ENCODE data around the gene PRSS16. TPM values are rescaled to one million over a fixed set of nuclear protein-coding genes. Genes with fewer than 3 reads are reported as not detected.

The PRSS16 gene
- total and polyA plus RNA-seq, 2 experiments from 2014 or later, result 8.7 to 11.8 TPM

DNA sequence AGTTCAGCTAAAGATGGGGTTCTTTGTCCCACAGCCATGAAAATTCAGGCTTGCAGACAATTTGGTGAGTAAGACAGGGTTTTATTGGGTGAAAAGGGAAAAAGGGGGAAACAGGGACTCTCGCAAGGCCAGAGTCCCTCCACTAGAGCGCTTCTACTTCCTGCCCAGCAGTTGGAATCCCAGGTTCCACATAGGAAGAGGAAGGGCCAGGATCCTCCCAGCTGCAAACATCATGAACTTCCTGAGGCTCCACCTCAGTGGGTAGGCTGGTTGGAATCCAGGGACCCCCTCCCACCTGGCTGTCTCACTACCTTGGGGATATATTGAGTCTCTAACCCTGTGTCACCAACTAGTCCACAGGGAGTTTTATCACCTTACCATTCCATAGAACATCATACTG lies 39.5 kb upstream of the PRSS16 start:
- Mint-ChIP-seq H3K4me3 (0 out of 3 replicates have a peak overlapping the region, but pooled peaks have one; percentile 48), H3K9me3 (no peaks in the 10 kb centered on the region), H3K27ac (no peak overlapping the region), H3K27me3 (ENCODE audit: insufficient read depth, low read depth, poor library complexity) (peaks cover 17% of the 10 kb centered on the region), H3K36me3 (ENCODE audit: low read depth) (no peaks in the 10 kb centered on the region), H3K4me1 (peaks cover 15% of the 10 kb centered on the region; the same call in 2 of the 3 replicates)
- DNase-seq (ENCODE audit: low spot score) (peak; percentile 53), ATAC-seq (peak; percentile 52)
- Histone ChIP-seq H3K9me2 (ENCODE audit: insufficient read depth) (no peaks in the 10 kb centered on the region), H3K79me2 (replicated peaks; ENCODE audit: insufficient read depth) (no peaks in the 10 kb centered on the region), H3K4me3 (peak overlapping the region; percentile 54), H3K27me3 (ENCODE audit: insufficient read depth) (peaks cover 19% of the 10 kb centered on the region; the same call in 1 of the 2 replicates), H3K4me1 (ENCODE audit: insufficient read depth) (peaks cover 16% of the 10 kb centered on the region), H2AFZ (peak overlapping the region; percentile 90), H3K4me2 (peak overlapping the region; percentile 75), H3K36me3 (ENCODE audit: insufficient read depth) (no peaks in the 10 kb centered on the region), H3K27ac (ENCODE audit: low read depth) (no peak overlapping the region), H4K20me1 (replicated peaks; ENCODE audit: insufficient read depth) (no peaks in the 10 kb centered on the region), H3F3A (replicated peaks; ENCODE audit: low read depth) (peaks cover 3% of the 10 kb centered on the region; the same call in 1 of the 2 replicates)
- no peak for TF ChIP-seq ZNF114 (CRISPR knock-in tag; IDR thresholded peaks at IDR 0.05)
- TF ChIP-seq CTCF (conservative IDR thresholded peaks at IDR 0.05; ENCODE audit: low read depth in 2 of 2), result no peak
- no peak for TF ChIP-seq EZH2phosphoT487 (IDR thresholded peaks at IDR 0.05; ENCODE audit: unreplicated experiment)
- TF ChIP-seq CREB1 (CRISPR knock-in tag; IDR thresholded peaks at IDR 0.05; ENCODE audit: low read depth), result no peak

- H3K79me2 ChIP-seq (replicated peaks; ENCODE audit: insufficient read depth), result no peaks in the 10 kb centered on the region
- no peaks in the 10 kb centered on the region for H3K36me3 Mint-ChIP-seq (ENCODE audit: low read depth)
- peaks cover 3% of the 10 kb centered on the region; the same call in 1 of the 2 replicates for H3F3A ChIP-seq (replicated peaks; ENCODE audit: low read depth)
- TF ChIP-seq CTCF (conservative IDR thresholded peaks at IDR 0.05; ENCODE audit: low read depth in 2 of 2) (no peak), ZNF331 (CRISPR knock-in tag; IDR thresholded peaks at IDR 0.05; ENCODE audit: low read depth) (no peak), JUNB (IDR thresholded peaks at IDR 0.05; ENCODE audit: unreplicated experiment) (no peak), POLR2AphosphoS5 (IDR thresholded peaks at IDR 0.05; ENCODE audit: low read depth) (no peak), EZH2phosphoT487 (IDR thresholded peaks at IDR 0.05; ENCODE audit: unreplicated experiment) (no peak), EZH2 (IDR thresholded peaks at IDR 0.05; ENCODE audit: low read depth, unreplicated experiment) (no peak), NANOG (IDR thresholded peaks at IDR 0.05; ENCODE audit: borderline replicate concordance) (no peak)
- H3K27me3 Mint-ChIP-seq (ENCODE audit: insufficient read depth, low read depth, poor library complexity), result peaks cover 28% of the 10 kb centered on the region
- no peak for DNase-seq (ENCODE audit: low spot score)
- no peaks in the 10 kb centered on the region for H3K9me2 ChIP-seq (ENCODE audit: insufficient read depth)
- peak overlapping the region; percentile 75 for H3K4me2 ChIP-seq
- H3K27ac ChIP-seq (ENCODE audit: low read depth), result no peak overlapping the region
- no peak overlapping the region for H3K27ac Mint-ChIP-seq
- H3K4me3 Mint-ChIP-seq, result peak overlapping the region; percentile 48; the same call in 2 of the 3 replicates
- no peaks in the 10 kb centered on the region for H4K20me1 ChIP-seq (replicated peaks; ENCODE audit: insufficient read depth)
- peaks cover 19% of the 10 kb centered on the region; the same call in 1 of the 2 replicates for H3K27me3 ChIP-seq (ENCODE audit: insufficient read depth)
- peaks cover 4% of the 10 kb centered on the region; the same call in 2 of the 3 replicates for H3K9me3 Mint-ChIP-seq
- peaks cover 16% of the 10 kb centered on the region for H3K4me1 ChIP-seq (ENCODE audit: insufficient read depth)
- ATAC-seq, result no peak
- H2AFZ ChIP-seq, result peak overlapping the region; percentile 90
- H3K4me1 Mint-ChIP-seq, result peaks cover 15% of the 10 kb centered on the region; the same call in 2 of the 3 replicates
- H3K4me3 ChIP-seq, result peak overlapping the region; percentile 54
- H3K36me3 ChIP-seq (ENCODE audit: insufficient read depth), result no peaks in the 10 kb centered on the region
Measured at GRCh38 chr6:27209196-27209595, 38.3 kb upstream of the PRSS16 start.
